Left ventricle myocardium inferior (tissue), 1 donor: ENCODE measurements around the gene SUPT20HL1. TPM values are rescaled to one million over a fixed set of nuclear protein-coding genes. Genes with fewer than 3 reads are reported as not detected.

Experiments used
- DNase-seq: peaks from one replicate; pipeline ENCODE4 v3.0.0-alpha.2; 2020
- H3K27ac ChIP-seq: fragments of 200-600 bp; replicated peaks from 2 replicates; pipeline ENCODE4 v1.8.0; 2021
- H3K27me3 ChIP-seq: fragments of 200-600 bp; 2 replicates; pipeline ENCODE4 v1.8.0; 2021; ENCODE audit warnings: low read depth
- H3K36me3 ChIP-seq: fragments of 200-600 bp; 2 replicates; pipeline ENCODE4 v1.8.0; 2021
- H3K4me1 ChIP-seq: fragments of 200-600 bp; 2 replicates; pipeline ENCODE4 v1.8.0; 2021
- H3K4me3 ChIP-seq: fragments of 200-600 bp; 2 replicates; pipeline ENCODE4 v1.8.0; 2021; ENCODE audit warnings: mild to moderate bottlenecking, moderate library complexity
- H3K9me3 ChIP-seq: fragments of 200-600 bp; replicated peaks from 2 replicates; pipeline ENCODE4 v1.8.0; 2021
- CTCF ChIP-seq: fragments of 200-600 bp; IDR thresholded peaks from 2 replicates; pipeline ENCODE4 v1.8.0; 2021; ENCODE audit warnings: antibody characterized with exemption, mild to moderate bottlenecking, borderline replicate concordance
- intact Hi-C: fragments of 100-400 bp; cut with micrococcal nuclease; formaldehyde crosslinking; loops from one replicate; pipeline ENCODE4 v1.11.0; 2022
- total RNA-seq: library from RNA; stranded (reverse); fragmentation: NEBNext Ultra II Directional; extraction: Animal tissue kit (Norgen Biotek cat#: 25700); gene quantifications from one replicate; pipeline ENCODE4 v1.2.1, GENCODE V29; 2021
- donor health status: DM: no; HTN: yes; CAD: no; lungs with severe emphysema.

The SUPT20HL1 gene
- total RNA-seq, 1 donor from 2014 or later = not detected

GRCh38 chrX:24339911-24340310, 20.5 kb upstream of the SUPT20HL1 start:
- Histone ChIP-seq H3K27ac (no peak overlapping the region), H3K27me3 (no peaks in the 10 kb centered on the region), H3K9me3 (no peaks in the 10 kb centered on the region), H3K36me3 (no peaks in the 10 kb centered on the region), H3K4me3 (no peak overlapping the region), H3K4me1 (no peaks in the 10 kb centered on the region)
- no peak for DNase-seq
- TF ChIP-seq CTCF = no peak
- intact Hi-C loops = no loop called here

- intact Hi-C loops = no loop called here
- DNase-seq = no peak
These were observed 19.9 kb upstream of the SUPT20HL1 start for GRCh38 chrX:24340501-24340900.

GRCh38 chrX:24341795-24342194, 18.6 kb upstream of the SUPT20HL1 start:
- no peak for TF ChIP-seq CTCF
- DNase-seq = no peak
- Histone ChIP-seq H3K36me3 (no peaks in the 10 kb centered on the region), H3K4me1 (no peaks in the 10 kb centered on the region), H3K4me3 (no peak overlapping the region), H3K27ac (no peak overlapping the region), H3K27me3 (no peaks in the 10 kb centered on the region), H3K9me3 (no peaks in the 10 kb centered on the region)
- intact Hi-C loops = no loop called here

More at GRCh38 chrX:24340501-24340900, 19.9 kb upstream of the SUPT20HL1 start:
- Histone ChIP-seq H3K36me3 (no peaks in the 10 kb centered on the region), H3K27ac (no peak overlapping the region), H3K9me3 (no peaks in the 10 kb centered on the region), H3K4me3 (no peak overlapping the region), H3K4me1 (no peaks in the 10 kb centered on the region), H3K27me3 (no peaks in the 10 kb centered on the region)
- TF ChIP-seq CTCF = no peak

GRCh38 chrX:24343719-24344118, 16.7 kb upstream of the SUPT20HL1 start:
- Histone ChIP-seq H3K36me3 (no peaks in the 10 kb centered on the region), H3K4me1 (no peaks in the 10 kb centered on the region), H3K27me3 (no peaks in the 10 kb centered on the region), H3K27ac (no peak overlapping the region), H3K9me3 (no peaks in the 10 kb centered on the region), H3K4me3 (no peak overlapping the region)
- TF ChIP-seq CTCF = no peak
- no peak for DNase-seq
- intact Hi-C loops = no loop called here

- H3K4me1 ChIP-seq = no peaks in the 10 kb centered on the region
- no peaks in the 10 kb centered on the region for H3K9me3 ChIP-seq
- no peaks in the 10 kb centered on the region for H3K27me3 ChIP-seq
- no peaks in the 10 kb centered on the region for H3K36me3 ChIP-seq
- DNase-seq = no peak
- TF ChIP-seq CTCF = no peak
- H3K4me3 ChIP-seq = no peak overlapping the region
- intact Hi-C loops = no loop called here
- no peak overlapping the region for H3K27ac ChIP-seq
These were observed 12.6 kb upstream of the SUPT20HL1 start for GRCh38 chrX:24347881-24348280.

- H3K4me1 ChIP-seq = no peaks in the 10 kb centered on the region
- H3K27me3 ChIP-seq = no peaks in the 10 kb centered on the region
- intact Hi-C loops = no loop called here
- H3K4me3 ChIP-seq = no peak overlapping the region
- DNase-seq = no peak
- TF ChIP-seq CTCF = no peak
- H3K9me3 ChIP-seq = no peaks in the 10 kb centered on the region
- no peaks in the 10 kb centered on the region for H3K36me3 ChIP-seq
- H3K27ac ChIP-seq = no peak overlapping the region
These were observed 10.2 kb upstream of the SUPT20HL1 start for GRCh38 chrX:24350217-24350616.
